SK-N-SH treated with all-trans-retinoic acid at 6 μM for 48 hours (cell line): Measurements from ENCODE around the gene FAM227B.

Experiments used
- PATZ1 ChIP-seq: fragments of 250-450 bp; sonication (Bioruptor Pico); IDR thresholded peaks from 2 replicates; pipeline ENCODE4 v1.8.0; 2020; ENCODE audit warnings: mild to moderate bottlenecking, moderate library complexity, borderline replicate concordance
- POU6F1 ChIP-seq: fragments of 250-450 bp; sonication (Bioruptor Pico); IDR thresholded peaks from 2 replicates; pipeline ENCODE4 v1.8.0; 2021; ENCODE audit warnings: low read depth, mild to moderate bottlenecking, moderate library complexity, borderline replicate concordance
- RARB ChIP-seq: fragments of 250-450 bp; sonication (Bioruptor Pico); IDR thresholded peaks from 2 replicates; pipeline ENCODE4 v1.8.0; 2021; ENCODE audit warnings: mild to moderate bottlenecking, moderate library complexity
- TOX ChIP-seq: fragments of 250-450 bp; sonication (Bioruptor Pico); IDR thresholded peaks from 2 replicates; pipeline ENCODE4 v1.8.0; 2021; ENCODE audit warnings: mild to moderate bottlenecking, moderate library complexity, borderline replicate concordance
- ZC3H10 ChIP-seq: fragments of 250-450 bp; sonication (Bioruptor Pico); IDR thresholded peaks from 2 replicates; pipeline ENCODE4 v1.5.1; 2021; ENCODE audit warnings: mild to moderate bottlenecking, moderate library complexity

GRCh38 chr15:49530092-49530491, 90.5 kb downstream of the FAM227B start:
- TF ChIP-seq RARB (CRISPR knock-in tag) (no peak), PATZ1 (no peak), POU6F1 (CRISPR knock-in tag) (no peak), TOX (CRISPR knock-in tag) (no peak), ZC3H10 (CRISPR knock-in tag) (no peak)
